Astrocyte of the spinal cord (primary cell): ENCODE measurements around the gene SMIM10.
"Not testable (repeated sequence)": the region's sequence is repeated elsewhere in the genome, so short reads cannot be mapped to it uniquely, and the experiment has no call there.

ENCODE experiments used
- DNase-seq: peaks from one replicate; pipeline ENCODE4 v3.0.0; 2011; ENCODE audit warnings: low read depth, low spot score
- H3K4me3 ChIP-seq: 2 replicates; pipeline ENCODE4 v1.5.1; 2011; ENCODE audit warnings: low read depth, mild to moderate bottlenecking, low read length, moderate library complexity
- CTCF ChIP-seq: IDR thresholded peaks from 2 replicates; pipeline ENCODE4 v1.5.1; 2012; ENCODE audit warnings: low read depth, mild to moderate bottlenecking, low read length, inconsistent platforms
- in situ Hi-C: cut with HindIII; loops from 2 replicates; pipeline ENCODE4 v1.10.0; 2017; ENCODE audit warnings: low sequenced_read_pairs

SMIM10 gene

GRCh38 chrX:134990801-134991481 is at the start of gene SMIM10:
TSS of gene SMIM10 (plus strand) at chrX:134990991. CDS start at chrX:134991096, 105 bp downstream.
- in situ Hi-C loops, result no loop called here
- DNase-seq, result peak; percentile 80

GRCh38 chrX:134946364-134946763 is 44.4 kb upstream of the SMIM10 start:
- DNase-seq, H3K4me3 ChIP-seq, in situ Hi-C loops: not testable (repeated sequence)

More at GRCh38 chrX:134990801-134991481, at the start of gene SMIM10:
- H3K4me3 ChIP-seq, result peak within 1 kb of the TSS; percentile 21
- TF ChIP-seq CTCF, result no peak

GRCh38 chrX:134948333-134949241 is 42.2 kb upstream of the SMIM10 start:
- H3K4me3 ChIP-seq, result no peak overlapping the region
- no peak for TF ChIP-seq CTCF
- in situ Hi-C loops, result no loop called here
- DNase-seq, result peak; percentile 32

- DNase-seq, result no peak
- H3K4me3 ChIP-seq, result no peak overlapping the region
- in situ Hi-C loops, result no loop called here
- TF ChIP-seq CTCF, result no peak
These were observed 41.5 kb upstream of the SMIM10 start for GRCh38 chrX:134949271-134949670.

- no peak for TF ChIP-seq CTCF
- H3K4me3 ChIP-seq, result no peak overlapping the region
- in situ Hi-C loops, result no loop called here
- no peak for DNase-seq
These were observed 33.0 kb upstream of the SMIM10 start for GRCh38 chrX:134957836-134958235.

GRCh38 chrX:134960366-134960765 is 30.4 kb upstream of the SMIM10 start:
- H3K4me3 ChIP-seq, in situ Hi-C loops, DNase-seq: not testable (repeated sequence)

- H3K4me3 ChIP-seq, result no peak overlapping the region
- DNase-seq, result peak; percentile 25
- in situ Hi-C loops, result no loop called here
- TF ChIP-seq CTCF, result no peak
These were observed 27.8 kb upstream of the SMIM10 start for GRCh38 chrX:134963041-134963440.
